ENCODE data around the gene ZNF664.
A peak's percentile ranks its signal among the peaks of the same experiment; 100 is the strongest.

The ZNF664 gene

DNA sequence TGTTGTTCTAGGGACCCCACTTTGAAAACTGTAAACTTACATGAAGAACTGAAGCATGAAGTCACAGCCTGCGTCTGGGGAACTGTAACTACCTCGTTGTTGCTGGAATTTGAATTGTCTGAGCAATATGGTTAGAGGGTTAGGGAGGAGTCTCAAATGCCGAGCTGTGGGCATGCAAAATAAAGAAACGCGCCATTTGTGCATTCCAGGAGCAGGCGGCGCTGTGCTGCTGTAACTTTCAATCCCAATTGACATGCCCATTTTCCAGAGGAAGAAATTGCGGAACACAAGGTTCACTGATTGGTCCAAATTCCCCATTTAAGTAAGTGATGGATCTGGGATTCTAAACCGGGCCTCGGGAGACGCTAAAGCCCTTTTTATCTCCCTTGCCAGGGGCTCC lies 61.3 kb downstream of the ZNF664 start:
- no peak overlapping the region for H3K27ac ChIP-seq (ENCODE audit: low read length)
- no peak overlapping the region for H3K4me3 ChIP-seq (ENCODE audit: low read length)
- no peaks in the 10 kb centered on the region for H3K9me3 ChIP-seq (ENCODE audit: control insufficient read depth, insufficient read depth, low read length)
- H3K36me3 ChIP-seq (ENCODE audit: control insufficient read depth, insufficient read depth, low read length), result no peaks in the 10 kb centered on the region
- WGBS (ENCODE audit: insufficient coverage, insufficient read length), result no CpG with 5 or more reads among the region's 11 CpGs
- H3K4me1 ChIP-seq (ENCODE audit: control insufficient read depth, insufficient read depth, low read length), result no peaks in the 10 kb centered on the region
- DNase-seq (ENCODE audit: low read depth, low spot score), result no peak
- no peaks in the 10 kb centered on the region for H3K27me3 ChIP-seq (ENCODE audit: control insufficient read depth, insufficient read depth, low read length)

- no peaks in the 10 kb centered on the region for H3K9me3 ChIP-seq (ENCODE audit: control insufficient read depth, insufficient read depth, low read length)
- H3K36me3 ChIP-seq (ENCODE audit: control insufficient read depth, insufficient read depth, low read length), result no peaks in the 10 kb centered on the region
- no peak for DNase-seq (ENCODE audit: low read depth, low spot score)
- H3K27me3 ChIP-seq (ENCODE audit: control insufficient read depth, insufficient read depth, low read length), result no peaks in the 10 kb centered on the region
- WGBS (ENCODE audit: insufficient coverage, insufficient read length), result no CpG with 5 or more reads among the region's 2 CpGs
- no peak overlapping the region for H3K27ac ChIP-seq (ENCODE audit: low read length)
- H3K4me3 ChIP-seq (ENCODE audit: low read length), result no peak overlapping the region
- no peaks in the 10 kb centered on the region for H3K4me1 ChIP-seq (ENCODE audit: control insufficient read depth, insufficient read depth, low read length)
Observed at GRCh38 chr12:124035163-124035562, 62.1 kb downstream of the ZNF664 start.

GRCh38 chr12:124036171-124036598 lies 63.2 kb downstream of the ZNF664 start:
- DNase-seq (ENCODE audit: low read depth, low spot score), result no peak
- Histone ChIP-seq H3K27ac (ENCODE audit: low read length) (no peak overlapping the region), H3K4me1 (ENCODE audit: control insufficient read depth, insufficient read depth, low read length) (no peaks in the 10 kb centered on the region), H3K9me3 (ENCODE audit: control insufficient read depth, insufficient read depth, low read length) (no peaks in the 10 kb centered on the region), H3K4me3 (ENCODE audit: low read length) (no peak overlapping the region), H3K27me3 (ENCODE audit: control insufficient read depth, insufficient read depth, low read length) (no peaks in the 10 kb centered on the region), H3K36me3 (ENCODE audit: control insufficient read depth, insufficient read depth, low read length) (no peaks in the 10 kb centered on the region)
- WGBS (ENCODE audit: insufficient coverage, insufficient read length), result no CpG with 5 or more reads among the region's 7 CpGs

DNA sequence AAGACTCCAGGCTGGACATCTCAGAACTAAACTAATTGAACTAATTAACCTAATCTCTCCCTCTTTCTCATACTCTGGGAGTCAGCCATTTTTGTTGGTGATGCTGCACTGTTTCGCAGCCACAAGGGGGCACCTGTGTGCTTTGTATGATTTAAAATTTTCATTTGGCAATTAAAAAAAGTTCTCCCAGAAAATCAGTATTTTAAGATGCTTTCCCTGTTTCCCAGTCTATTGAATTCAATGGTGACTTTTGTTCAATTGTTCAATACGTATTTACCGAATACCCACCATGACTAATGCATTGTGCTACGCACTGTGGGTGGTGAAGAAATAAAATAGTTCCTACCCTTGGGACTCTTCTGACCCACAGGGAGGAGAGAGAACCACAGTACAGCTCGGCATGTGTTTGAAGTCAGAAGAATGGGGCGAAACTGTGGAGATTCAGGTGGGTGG lies 63.7 kb downstream of the ZNF664 start:
- Histone ChIP-seq H3K27ac (ENCODE audit: low read length) (no peak overlapping the region), H3K4me1 (ENCODE audit: control insufficient read depth, insufficient read depth, low read length) (no peaks in the 10 kb centered on the region), H3K27me3 (ENCODE audit: control insufficient read depth, insufficient read depth, low read length) (no peaks in the 10 kb centered on the region), H3K4me3 (ENCODE audit: low read length) (no peak overlapping the region), H3K9me3 (ENCODE audit: control insufficient read depth, insufficient read depth, low read length) (no peaks in the 10 kb centered on the region), H3K36me3 (ENCODE audit: control insufficient read depth, insufficient read depth, low read length) (no peaks in the 10 kb centered on the region)
- peak; percentile 25 for DNase-seq (ENCODE audit: low read depth, low spot score)
- no CpG with 5 or more reads among the region's 6 CpGs for WGBS (ENCODE audit: insufficient coverage, insufficient read length)

GRCh38 chr12:124037331-124037730 lies 64.3 kb downstream of the ZNF664 start:
- no peaks in the 10 kb centered on the region for H3K36me3 ChIP-seq (ENCODE audit: control insufficient read depth, insufficient read depth, low read length)
- no peak overlapping the region for H3K4me3 ChIP-seq (ENCODE audit: low read length)
- no peaks in the 10 kb centered on the region for H3K27me3 ChIP-seq (ENCODE audit: control insufficient read depth, insufficient read depth, low read length)
- no peaks in the 10 kb centered on the region for H3K9me3 ChIP-seq (ENCODE audit: control insufficient read depth, insufficient read depth, low read length)
- H3K4me1 ChIP-seq (ENCODE audit: control insufficient read depth, insufficient read depth, low read length), result no peaks in the 10 kb centered on the region
- no peak for DNase-seq (ENCODE audit: low read depth, low spot score)
- H3K27ac ChIP-seq (ENCODE audit: low read length), result no peak overlapping the region
- no CpG with 5 or more reads among the region's 1 CpG for WGBS (ENCODE audit: insufficient coverage, insufficient read length)

GRCh38 chr12:124039276-124039675 lies 66.3 kb downstream of the ZNF664 start:
- no CpG with 5 or more reads among the region's 3 CpGs for WGBS (ENCODE audit: insufficient coverage, insufficient read length)
- Histone ChIP-seq H3K36me3 (ENCODE audit: control insufficient read depth, insufficient read depth, low read length) (no peaks in the 10 kb centered on the region), H3K4me3 (ENCODE audit: low read length) (no peak overlapping the region), H3K9me3 (ENCODE audit: control insufficient read depth, insufficient read depth, low read length) (no peaks in the 10 kb centered on the region), H3K27ac (ENCODE audit: low read length) (no peak overlapping the region), H3K27me3 (ENCODE audit: control insufficient read depth, insufficient read depth, low read length) (no peaks in the 10 kb centered on the region), H3K4me1 (ENCODE audit: control insufficient read depth, insufficient read depth, low read length) (no peaks in the 10 kb centered on the region)
- DNase-seq (ENCODE audit: low read depth, low spot score), result no peak

DNA sequence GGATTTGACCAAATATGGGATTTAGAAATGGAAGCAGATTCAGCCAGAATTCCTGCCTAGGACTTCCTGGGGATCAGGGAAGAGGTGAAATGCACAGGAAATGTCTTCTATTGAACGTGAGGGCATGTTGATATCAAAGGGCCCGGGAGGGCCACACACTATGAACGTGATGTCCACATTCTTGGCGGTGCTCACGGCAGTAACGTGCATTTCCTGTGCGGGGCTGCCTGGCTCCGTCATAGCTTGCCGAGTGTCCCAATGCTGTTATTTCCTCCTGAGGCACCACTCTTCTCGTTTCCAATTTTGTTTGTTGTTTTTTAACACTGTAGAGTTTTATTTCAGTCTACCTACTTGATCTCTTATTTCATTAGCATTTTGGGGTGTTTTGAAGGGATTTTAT lies 67.3 kb downstream of the ZNF664 start:
- Histone ChIP-seq H3K27ac (ENCODE audit: low read length) (no peak overlapping the region), H3K4me1 (ENCODE audit: control insufficient read depth, insufficient read depth, low read length) (no peaks in the 10 kb centered on the region), H3K36me3 (ENCODE audit: control insufficient read depth, insufficient read depth, low read length) (no peaks in the 10 kb centered on the region), H3K9me3 (ENCODE audit: control insufficient read depth, insufficient read depth, low read length) (no peaks in the 10 kb centered on the region), H3K4me3 (ENCODE audit: low read length) (no peak overlapping the region), H3K27me3 (ENCODE audit: control insufficient read depth, insufficient read depth, low read length) (no peaks in the 10 kb centered on the region)
- DNase-seq (ENCODE audit: low read depth, low spot score), result no peak
- no CpG with 5 or more reads among the region's 10 CpGs for WGBS (ENCODE audit: insufficient coverage, insufficient read length)

DNA sequence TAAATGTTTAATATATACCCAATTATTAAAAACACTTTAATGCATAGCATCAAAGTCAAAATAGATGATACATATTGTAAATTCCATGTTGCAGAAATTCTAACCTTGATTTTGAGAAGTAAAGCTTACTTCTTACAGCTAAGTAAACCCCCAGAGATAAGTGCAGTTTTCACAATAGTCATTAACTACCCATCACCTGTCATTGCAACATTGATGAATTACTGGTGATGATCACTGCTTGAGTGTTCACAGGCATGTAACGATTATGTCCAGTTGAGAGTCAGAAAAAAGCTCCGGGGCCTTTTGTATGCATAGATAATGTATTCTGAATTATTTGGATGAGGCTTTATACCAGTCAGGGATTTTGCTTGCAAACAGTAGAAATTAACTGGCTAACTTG lies 67.7 kb downstream of the ZNF664 start:
- no CpG with 5 or more reads among the region's 2 CpGs for WGBS (ENCODE audit: insufficient coverage, insufficient read length)
- no peak for DNase-seq (ENCODE audit: low read depth, low spot score)
- H3K36me3 ChIP-seq (ENCODE audit: control insufficient read depth, insufficient read depth, low read length), result no peaks in the 10 kb centered on the region
- H3K27ac ChIP-seq (ENCODE audit: low read length), result no peak overlapping the region
- H3K4me3 ChIP-seq (ENCODE audit: low read length), result no peak overlapping the region
- H3K4me1 ChIP-seq (ENCODE audit: control insufficient read depth, insufficient read depth, low read length), result no peaks in the 10 kb centered on the region
- H3K27me3 ChIP-seq (ENCODE audit: control insufficient read depth, insufficient read depth, low read length), result no peaks in the 10 kb centered on the region
- no peaks in the 10 kb centered on the region for H3K9me3 ChIP-seq (ENCODE audit: control insufficient read depth, insufficient read depth, low read length)

DNA sequence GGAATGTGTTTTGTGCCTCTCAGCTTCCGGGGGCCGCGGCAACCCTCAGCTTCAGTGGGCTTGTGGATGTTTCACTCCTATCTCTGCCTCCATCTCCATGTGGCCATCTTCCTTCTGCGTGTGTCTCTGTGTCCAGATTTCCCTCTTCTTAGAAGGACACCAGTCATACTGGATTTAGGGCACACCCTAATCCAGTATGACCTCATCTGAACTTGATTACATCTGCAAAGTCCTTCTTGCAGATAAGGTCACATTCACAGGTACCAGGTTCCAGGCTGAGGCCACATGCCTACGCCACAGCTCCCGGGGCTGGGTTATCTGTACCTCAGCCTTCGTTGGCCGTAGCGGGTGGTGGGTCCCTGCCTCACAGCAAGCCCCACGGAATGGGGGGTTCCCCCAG lies 68.9 kb downstream of the ZNF664 start:
- H3K9me3 ChIP-seq (ENCODE audit: control insufficient read depth, insufficient read depth, low read length), result no peaks in the 10 kb centered on the region
- H3K36me3 ChIP-seq (ENCODE audit: control insufficient read depth, insufficient read depth, low read length), result no peaks in the 10 kb centered on the region
- H3K27me3 ChIP-seq (ENCODE audit: control insufficient read depth, insufficient read depth, low read length), result no peaks in the 10 kb centered on the region
- no peak overlapping the region for H3K27ac ChIP-seq (ENCODE audit: low read length)
- no peak overlapping the region for H3K4me3 ChIP-seq (ENCODE audit: low read length)
- DNase-seq (ENCODE audit: low read depth, low spot score), result no peak
- no CpG with 5 or more reads among the region's 10 CpGs for WGBS (ENCODE audit: insufficient coverage, insufficient read length)
- no peaks in the 10 kb centered on the region for H3K4me1 ChIP-seq (ENCODE audit: control insufficient read depth, insufficient read depth, low read length)

- H3K27ac ChIP-seq (ENCODE audit: low read length), result no peak overlapping the region
- no CpG with 5 or more reads among the region's 8 CpGs for whole genome bisulfite sequencing (ENCODE audit: insufficient coverage, insufficient read length)
- no peaks in the 10 kb centered on the region; the same call in 1 of the 2 replicates for H3K9me3 ChIP-seq (ENCODE audit: control insufficient read depth, insufficient read depth, low read length)
- no peaks in the 10 kb centered on the region for H3K36me3 ChIP-seq (ENCODE audit: control insufficient read depth, insufficient read depth, low read length)
- H3K4me1 ChIP-seq (ENCODE audit: control insufficient read depth, insufficient read depth, low read length), result no peaks in the 10 kb centered on the region
- H3K27me3 ChIP-seq (ENCODE audit: control insufficient read depth, insufficient read depth, low read length), result no peaks in the 10 kb centered on the region
- no peak overlapping the region for H3K4me3 ChIP-seq (ENCODE audit: low read length)
- DNase-seq (ENCODE audit: low read depth, low spot score), result no peak
Observed at GRCh38 chr12:124044021-124044420, 71.0 kb downstream of the ZNF664 start.

DNA sequence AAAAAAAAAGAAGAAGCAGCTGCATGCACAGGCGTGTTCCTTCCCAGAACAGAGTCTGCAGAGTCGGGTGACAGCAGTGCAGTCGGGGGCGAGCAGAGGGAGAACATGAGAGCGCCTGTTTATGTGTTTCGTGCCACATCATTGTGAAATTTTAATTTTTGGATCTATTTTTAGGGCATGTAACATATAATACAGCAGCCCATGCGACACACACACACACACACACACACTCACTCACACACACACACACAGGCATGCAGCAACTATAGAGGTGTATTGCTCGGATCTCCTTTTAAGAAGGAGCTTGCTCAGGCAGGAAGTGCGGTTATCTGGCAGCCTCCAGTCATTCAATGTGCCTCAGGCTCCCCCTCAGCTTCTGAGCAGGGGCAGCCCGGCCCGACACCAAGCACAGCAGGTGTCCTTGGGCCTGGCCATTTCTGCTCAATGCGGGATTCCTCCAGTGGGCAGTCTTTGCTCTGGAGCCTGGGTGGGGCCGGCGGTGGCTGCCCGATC lies 71.8 kb downstream of the ZNF664 start:
- H3K4me3 ChIP-seq (ENCODE audit: low read length), result no peak overlapping the region
- no peak overlapping the region for H3K27ac ChIP-seq (ENCODE audit: low read length)
- H3K27me3 ChIP-seq (ENCODE audit: control insufficient read depth, insufficient read depth, low read length), result no peaks in the 10 kb centered on the region
- no peaks in the 10 kb centered on the region for H3K4me1 ChIP-seq (ENCODE audit: control insufficient read depth, insufficient read depth, low read length)
- no peaks in the 10 kb centered on the region for H3K36me3 ChIP-seq (ENCODE audit: control insufficient read depth, insufficient read depth, low read length)
- no CpG with 5 or more reads among the region's 15 CpGs for WGBS (ENCODE audit: insufficient coverage, insufficient read length)
- no peak for DNase-seq (ENCODE audit: low read depth, low spot score)
- no peaks in the 10 kb centered on the region; the same call in 1 of the 2 replicates for H3K9me3 ChIP-seq (ENCODE audit: control insufficient read depth, insufficient read depth, low read length)

All from iPS DF 6.9 (cell line).